HG02852 (cell line): Measurements from ENCODE around the gene NT5C1B.
"Not testable (repeated sequence)": the region's sequence is repeated elsewhere in the genome, so short reads cannot be mapped to it uniquely, and the experiment has no call there.

Experiments used
- ATAC-seq: cut with Tn5 transposase; IDR thresholded peaks from one replicate; pipeline ENCODE4 v1.9.1; 2021; ENCODE audit warnings: mild to moderate bottlenecking, moderate library complexity; ENCODE audit not compliant: unreplicated experiment

The NT5C1B gene

GRCh38 chr2:18589354-18589753 is at the start of gene NT5C1B:
Gene NT5C1B (minus strand): TSS chr2:18589569. CDS start chr2:18589468, 101 bp downstream.
- no peak for ATAC-seq

DNA sequence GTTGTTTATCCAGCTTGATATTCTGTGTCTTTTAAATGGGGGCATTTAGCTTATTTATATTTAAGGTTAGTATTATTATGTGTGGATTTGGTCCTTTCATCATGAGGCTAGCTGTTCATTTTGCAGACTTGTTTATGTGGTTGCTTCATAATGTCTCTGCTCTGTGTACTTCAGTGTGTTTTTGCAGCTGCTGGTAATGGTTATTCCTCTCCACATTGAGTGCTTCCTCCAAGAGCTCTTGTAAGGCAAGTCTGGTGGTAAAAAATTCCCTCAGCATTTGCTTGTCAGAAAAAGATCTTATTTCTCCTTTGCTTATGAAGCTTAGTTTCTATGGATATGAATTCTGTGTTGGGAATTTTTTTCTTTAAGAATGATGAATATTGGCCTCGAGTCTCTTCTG is 47.8 kb upstream of the NT5C1B start:
- no peak for ATAC-seq

DNA sequence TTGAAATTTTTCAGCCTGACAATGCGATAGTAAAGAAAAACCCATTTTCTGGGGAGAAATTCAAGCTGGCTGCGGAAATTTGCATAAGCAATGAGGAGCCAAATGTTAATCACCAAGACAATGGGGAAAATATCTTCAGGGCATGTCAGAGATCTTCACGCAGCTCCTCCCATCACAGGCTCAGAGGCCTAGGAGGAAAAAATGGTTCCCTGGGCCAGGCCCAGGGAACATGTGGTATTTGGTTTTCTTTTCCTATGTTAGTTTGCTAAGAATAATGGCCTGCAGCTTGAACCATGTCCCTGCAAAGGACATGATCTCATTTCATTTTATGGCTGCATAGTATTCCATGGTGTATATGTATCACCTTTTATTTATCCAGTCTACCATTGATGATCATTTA is 43.3 kb upstream of the NT5C1B start:
- not testable (repeated sequence) for ATAC-seq

- ATAC-seq, result no peak
Measured at GRCh38 chr2:18630941-18631340, 41.6 kb upstream of the NT5C1B start.

GRCh38 chr2:18630541-18630940 is 41.2 kb upstream of the NT5C1B start:
- no peak for ATAC-seq

GRCh38 chr2:18630101-18630500 is 40.7 kb upstream of the NT5C1B start:
- no peak for ATAC-seq

DNA sequence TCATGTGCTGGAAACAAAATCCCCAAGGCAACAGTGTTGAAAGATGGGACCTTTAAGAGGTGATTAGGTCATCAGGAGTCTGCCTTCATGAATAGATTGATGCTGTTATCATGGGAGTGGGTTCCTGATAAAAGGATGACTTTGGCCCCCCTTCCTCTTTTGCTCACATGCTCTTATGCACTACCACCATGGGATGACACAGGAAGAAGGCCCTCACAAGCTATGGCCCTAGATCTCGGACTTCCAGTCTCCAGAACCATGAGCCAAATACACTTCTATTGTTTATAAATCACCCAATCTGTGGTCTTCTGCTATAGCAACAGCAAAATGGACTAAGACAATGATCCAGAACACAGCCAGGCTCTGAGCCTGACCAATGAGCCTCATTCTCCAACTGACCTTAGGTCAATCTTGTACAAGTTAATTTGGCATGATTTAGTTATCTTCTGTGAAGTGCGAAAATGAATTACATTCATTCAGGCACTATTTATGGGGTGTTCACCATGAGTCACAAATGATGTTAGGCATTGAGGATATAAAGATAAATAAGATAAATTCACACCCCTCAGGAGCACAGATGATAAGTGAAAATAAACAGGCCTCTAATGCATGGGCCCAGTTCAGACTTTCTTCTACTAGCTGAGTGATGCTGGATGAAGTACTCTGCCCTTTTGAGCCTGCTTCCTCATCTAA is 37.7 kb upstream of the NT5C1B start:
- ATAC-seq, result no peak

DNA sequence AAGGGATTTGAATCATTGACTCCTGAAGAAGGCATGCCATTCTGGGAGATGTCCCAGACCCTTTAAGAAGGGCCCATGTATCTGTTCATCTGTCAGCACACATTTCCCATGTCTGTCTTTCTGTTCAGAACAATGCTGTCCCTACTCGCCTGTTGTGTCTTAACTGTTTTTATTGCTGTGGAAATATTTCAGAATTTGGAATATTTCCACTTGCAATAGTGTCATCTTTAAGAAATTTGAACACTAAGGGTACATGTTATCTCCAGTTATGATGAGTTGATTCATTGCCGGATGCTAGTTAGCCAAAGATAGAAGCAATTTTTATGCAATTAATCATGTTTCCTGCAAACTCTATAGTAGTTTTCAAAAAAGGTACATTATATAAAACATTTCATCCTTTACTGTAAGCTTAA is 36.9 kb upstream of the NT5C1B start:
- ATAC-seq, result no peak

GRCh38 chr2:18625563-18625962 is 36.2 kb upstream of the NT5C1B start:
- ATAC-seq, result no peak

- ATAC-seq, result no peak
Measured at GRCh38 chr2:18623782-18624181, 34.4 kb upstream of the NT5C1B start.

DNA sequence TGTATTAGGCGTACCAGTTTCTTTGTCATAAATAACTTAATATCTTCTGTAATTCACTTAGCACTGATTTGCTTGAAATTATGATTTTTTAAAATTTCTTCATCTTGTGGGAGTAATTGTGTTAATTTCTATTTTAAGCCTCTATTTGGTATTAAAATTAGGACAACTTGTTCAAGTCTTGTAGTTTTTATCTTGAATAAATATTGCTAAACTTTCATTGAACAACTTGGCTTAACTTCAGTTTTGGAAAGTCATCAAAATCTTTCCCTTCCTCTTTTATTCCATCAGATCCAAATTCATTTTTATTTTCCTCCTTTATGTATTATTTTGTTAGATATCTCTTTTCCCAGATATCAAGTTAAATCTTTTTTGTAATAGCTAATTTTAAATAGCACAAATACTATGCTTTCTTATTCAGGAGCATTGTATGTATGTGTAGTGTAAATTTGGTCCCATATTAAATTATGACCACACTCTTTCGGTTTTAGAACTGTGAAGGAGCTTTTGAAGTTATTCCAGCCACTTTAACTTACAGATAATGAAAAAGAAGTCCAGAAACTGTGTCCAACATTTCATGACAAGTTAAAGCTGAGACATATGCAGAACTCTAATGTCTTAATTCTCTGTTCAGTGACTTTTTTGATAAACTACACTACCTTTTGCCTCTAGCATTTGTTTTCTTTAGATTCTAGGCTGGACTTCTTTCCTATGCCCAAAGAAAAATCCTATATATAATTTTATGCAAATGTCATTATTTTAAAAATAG is 31.7 kb upstream of the NT5C1B start:
- ATAC-seq, result no peak

DNA sequence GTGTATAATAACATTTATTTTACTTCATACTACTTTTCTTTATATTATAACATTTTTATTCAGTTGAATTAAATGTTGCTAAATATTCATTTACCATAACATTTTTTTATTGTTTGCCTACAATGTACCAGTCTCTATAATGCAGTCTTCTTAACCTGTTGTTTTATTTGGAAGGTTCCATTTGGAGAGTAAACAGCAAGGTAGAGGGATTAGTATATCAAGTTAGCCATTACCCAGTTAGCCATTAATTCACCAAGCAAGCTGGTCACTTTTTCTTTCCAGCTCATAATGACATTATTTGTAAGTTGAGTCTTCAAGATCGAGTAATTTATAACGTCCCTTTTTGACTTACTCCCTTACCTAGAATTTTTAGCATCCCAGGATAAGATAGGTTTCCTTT is 29.7 kb upstream of the NT5C1B start:
- ATAC-seq, result no peak

- no peak for ATAC-seq
Measured at GRCh38 chr2:18614041-18614440, 24.7 kb upstream of the NT5C1B start.

DNA sequence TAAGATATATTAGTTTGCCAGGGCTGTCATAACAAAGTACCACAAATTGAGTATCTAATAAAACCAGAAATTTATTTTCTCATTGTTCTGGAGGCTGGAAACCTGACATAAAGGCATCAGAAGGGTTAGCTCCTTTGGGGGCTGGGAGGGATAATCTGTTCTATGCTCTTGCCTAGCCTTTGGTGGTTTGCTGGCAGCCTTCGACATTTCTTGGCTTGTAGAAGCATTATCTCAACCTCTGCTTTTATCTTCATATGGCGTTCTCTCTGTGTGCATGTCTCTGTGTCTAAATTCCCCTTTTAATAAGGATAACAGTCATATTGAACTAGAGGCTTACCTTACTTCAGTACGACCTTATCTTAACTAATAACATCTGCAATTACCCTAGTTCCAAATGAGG is 22.8 kb upstream of the NT5C1B start:
- ATAC-seq, result no peak

DNA sequence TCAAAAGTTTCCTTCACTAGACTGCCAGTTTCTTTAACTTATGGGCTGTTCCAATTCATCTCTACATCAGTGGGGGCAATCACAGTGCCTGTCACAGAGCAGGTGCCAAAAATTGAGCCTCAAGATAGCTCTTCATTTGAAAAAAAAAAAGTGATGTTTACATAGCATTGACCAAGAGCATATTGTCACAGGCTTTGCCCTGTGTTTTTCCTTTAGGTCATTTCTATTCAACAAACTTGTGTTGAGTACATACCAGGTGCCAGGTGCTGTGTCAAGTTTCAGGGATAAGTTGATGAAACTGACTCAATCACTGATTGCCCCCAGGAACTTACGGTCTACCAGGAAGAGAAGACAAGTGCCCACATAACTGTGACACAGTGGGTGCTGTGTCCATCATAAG is 22.2 kb upstream of the NT5C1B start:
- no peak for ATAC-seq

DNA sequence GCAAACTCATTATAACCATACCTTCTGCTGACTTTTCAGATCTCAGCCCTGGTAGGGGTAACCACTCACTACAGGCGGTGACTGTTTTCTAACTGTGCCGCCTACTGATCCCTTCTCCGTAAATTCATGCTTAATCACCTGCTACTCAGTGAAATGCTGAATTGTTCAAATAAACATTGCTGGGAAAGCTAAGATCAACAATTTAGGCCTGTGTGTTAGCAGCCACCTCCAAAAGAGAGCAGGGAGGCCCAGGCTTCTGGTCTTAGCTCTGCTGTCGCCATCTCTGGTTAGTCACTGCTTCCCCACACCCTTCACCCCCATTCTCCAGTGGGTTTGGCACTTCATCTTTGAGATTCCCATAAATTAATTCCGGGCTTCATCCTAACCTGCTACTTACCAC is 21.8 kb upstream of the NT5C1B start:
- ATAC-seq, result no peak

- no peak for ATAC-seq
Measured at GRCh38 chr2:18610651-18611050, 21.3 kb upstream of the NT5C1B start.

- no peak for ATAC-seq
Measured at GRCh38 chr2:18610090-18610489, 20.7 kb upstream of the NT5C1B start.

DNA sequence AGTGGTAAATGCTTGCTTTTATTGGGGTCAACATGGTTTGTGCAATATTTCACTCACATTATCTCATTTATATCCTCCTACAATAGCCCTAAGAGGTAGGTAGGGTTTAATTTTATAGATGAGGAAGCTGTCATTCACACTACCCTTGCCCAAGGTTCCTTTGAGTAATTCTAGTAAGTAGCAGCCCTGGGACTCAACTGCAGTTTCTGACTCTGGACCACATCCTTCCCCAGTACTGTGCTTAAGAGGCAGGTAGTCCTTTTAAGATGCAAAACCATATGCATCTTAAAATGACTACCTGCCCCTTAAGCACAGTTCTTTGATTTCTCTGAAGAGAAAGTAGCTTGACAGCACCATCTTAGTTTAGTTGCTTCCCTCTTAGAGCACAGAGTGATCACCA is 15.7 kb upstream of the NT5C1B start:
- peak; percentile 79 for ATAC-seq

DNA sequence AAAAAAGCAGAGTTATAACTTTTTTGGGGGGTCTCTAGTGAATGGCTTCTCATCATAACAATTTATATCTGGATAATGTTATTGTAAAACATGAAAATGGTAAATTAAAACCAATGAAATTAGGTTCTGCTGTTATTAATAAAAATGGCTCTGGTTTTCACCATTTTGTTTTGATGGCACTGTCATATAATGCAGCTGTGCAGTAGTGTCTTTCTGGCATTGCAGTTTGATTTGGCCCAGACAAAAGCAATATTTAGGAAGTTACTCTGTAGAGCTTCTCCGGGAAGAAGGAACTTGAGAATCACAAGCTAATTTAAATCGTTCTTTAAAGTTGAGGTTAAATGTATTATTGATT is 15.1 kb upstream of the NT5C1B start:
- ATAC-seq, result no peak

DNA sequence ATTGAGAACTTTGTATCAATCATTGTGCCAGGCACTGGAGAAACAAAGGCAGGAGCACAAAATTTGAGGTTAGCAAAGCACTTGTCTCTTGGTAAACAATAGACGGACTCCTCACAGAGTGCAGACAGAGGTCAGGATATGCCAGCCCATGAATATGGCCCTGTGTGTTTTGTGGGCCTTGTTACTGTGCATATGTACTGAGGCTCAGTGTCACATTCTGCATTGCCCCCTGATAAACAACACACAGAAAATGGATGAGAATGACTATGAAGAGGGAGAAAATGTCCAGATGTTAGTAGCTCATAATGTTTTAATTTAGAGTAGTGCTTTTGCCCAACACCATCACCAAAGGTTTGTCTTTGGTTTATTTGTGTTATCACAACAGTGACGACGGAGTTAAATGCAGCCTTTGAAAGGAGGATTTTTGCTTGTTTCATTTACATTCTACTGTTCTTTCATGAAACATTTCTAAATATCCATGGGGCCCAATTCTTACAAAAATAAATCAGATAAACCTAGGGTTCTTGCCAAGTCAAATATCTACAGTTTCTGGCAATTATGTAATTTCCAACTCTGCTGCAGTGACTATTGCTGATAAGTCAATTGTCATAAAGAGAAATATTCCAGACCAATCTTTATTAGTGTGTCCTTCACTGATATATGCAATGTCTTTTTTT is 14.6 kb upstream of the NT5C1B start:
- ATAC-seq, result no peak

GRCh38 chr2:18602298-18602697 is 12.9 kb upstream of the NT5C1B start:
- no peak for ATAC-seq
